Glutamatergic neuron (in vitro differentiated cells): Measurements from ENCODE around the gene TPRN. TPM values are rescaled to one million over a fixed set of nuclear protein-coding genes. Genes with fewer than 3 reads are reported as not detected.

ENCODE experiments used
- DNase-seq: peaks from one replicate; pipeline ENCODE4 v3.0.0; 2022
- H3K27ac Mint-ChIP-seq: one replicate; pipeline ENCODE4 v1.8.0; 2020; ENCODE audit warnings: mild to moderate bottlenecking, mixed read lengths, inconsistent platforms; ENCODE audit not compliant: unreplicated experiment
- H3K27me3 Mint-ChIP-seq: one replicate; pipeline ENCODE4 v1.8.0; 2020; ENCODE audit warnings: mild to moderate bottlenecking, moderate library complexity, mixed read lengths, inconsistent platforms; ENCODE audit not compliant: unreplicated experiment
- H3K36me3 Mint-ChIP-seq: one replicate; pipeline ENCODE4 v1.8.0; 2020; ENCODE audit warnings: mild to moderate bottlenecking, mixed read lengths, inconsistent platforms; ENCODE audit not compliant: unreplicated experiment
- H3K4me1 Mint-ChIP-seq: one replicate; pipeline ENCODE4 v1.8.0; 2020; ENCODE audit warnings: mild to moderate bottlenecking, low read depth, mixed read lengths, inconsistent platforms; ENCODE audit not compliant: unreplicated experiment
- H3K4me3 Mint-ChIP-seq: one replicate; pipeline ENCODE4 v1.8.0; 2020; ENCODE audit warnings: mild to moderate bottlenecking, mixed read lengths, inconsistent platforms; ENCODE audit not compliant: unreplicated experiment
- H3K9me3 Mint-ChIP-seq: one replicate; pipeline ENCODE4 v1.8.0; 2020; ENCODE audit warnings: mild to moderate bottlenecking, moderate library complexity, mixed read lengths, inconsistent platforms; ENCODE audit not compliant: unreplicated experiment
- CTCF ChIP-seq: fragments of 200-600 bp; sonication (generic); IDR thresholded peaks from one replicate; pipeline ENCODE4 v1.5.0; 2021; ENCODE audit not compliant: partially characterized antibody, unreplicated experiment
- total RNA-seq: library from RNA; stranded (reverse); fragmentation: NEBNext Ultra II Directional; extraction: Animal tissue kit (Norgen Biotek cat#: 25700); gene quantifications from one replicate; pipeline ENCODE4 v1.2.1, GENCODE V29; 2021; ENCODE audit not compliant: unreplicated experiment

The TPRN gene
- total RNA-seq, 1 donor from 2014 or later = 9.6 TPM

DNA sequence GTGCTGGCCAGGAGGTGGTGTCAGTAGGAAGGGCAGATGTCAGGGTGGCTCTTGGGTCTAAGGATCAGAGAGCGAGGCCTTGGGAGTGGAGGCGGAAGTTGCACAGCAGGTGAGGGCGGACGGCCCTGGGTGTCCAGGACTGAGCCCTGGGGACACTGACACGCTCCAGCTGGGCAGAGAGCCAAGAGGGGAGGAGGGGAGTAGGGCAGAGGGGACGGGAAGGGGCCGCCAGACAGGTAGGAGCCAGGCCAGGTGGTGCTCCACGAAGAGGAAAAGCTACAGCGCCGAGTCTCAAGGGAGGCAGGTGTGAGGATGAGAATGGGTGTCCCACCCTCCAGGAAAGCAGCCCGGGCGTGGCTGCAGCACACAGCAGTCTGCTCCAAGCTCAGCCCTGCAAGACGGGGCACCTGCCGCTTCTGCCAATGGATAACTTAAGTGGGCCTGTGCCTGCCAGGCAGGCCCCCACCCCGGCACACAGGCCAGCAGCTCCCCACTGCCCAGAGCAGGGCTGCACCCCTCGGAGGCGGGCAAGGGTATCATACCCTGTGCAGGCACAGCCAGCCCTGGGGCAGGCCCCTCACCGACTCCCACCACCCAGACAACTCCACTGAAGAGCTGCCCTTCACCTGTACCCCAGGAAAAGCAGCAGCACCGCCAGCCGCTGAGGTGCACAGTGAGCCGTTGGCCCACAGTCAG, 4.9 kb downstream of the TPRN start:
- no peak for TF ChIP-seq CTCF
- no peak overlapping the region for H3K27ac Mint-ChIP-seq
- DNase-seq = no peak

GRCh38 chr9:137194909-137195308, 5.6 kb downstream of the TPRN start:
- H3K4me3 Mint-ChIP-seq = no peak overlapping the region
- no peak for DNase-seq
- H3K27me3 Mint-ChIP-seq = peaks cover 2% of the 10 kb centered on the region
- no peaks in the 10 kb centered on the region for H3K9me3 Mint-ChIP-seq
- H3K27ac Mint-ChIP-seq = no peak overlapping the region
- no peaks in the 10 kb centered on the region for H3K36me3 Mint-ChIP-seq
- no peaks in the 10 kb centered on the region for H3K4me1 Mint-ChIP-seq
- TF ChIP-seq CTCF = no peak

More for the DNA sequence above, 4.9 kb downstream of the TPRN start:
- H3K27me3 Mint-ChIP-seq = peaks cover 2% of the 10 kb centered on the region
- no peak overlapping the region for H3K4me3 Mint-ChIP-seq
- H3K9me3 Mint-ChIP-seq = no peaks in the 10 kb centered on the region
- no peaks in the 10 kb centered on the region for H3K36me3 Mint-ChIP-seq
- no peaks in the 10 kb centered on the region for H3K4me1 Mint-ChIP-seq

- no peak for DNase-seq
- no peaks in the 10 kb centered on the region for H3K36me3 Mint-ChIP-seq
- no peak overlapping the region for H3K4me3 Mint-ChIP-seq
- peaks cover 2% of the 10 kb centered on the region for H3K4me1 Mint-ChIP-seq
- TF ChIP-seq CTCF = no peak
- H3K27me3 Mint-ChIP-seq = peaks cover 2% of the 10 kb centered on the region
- peaks cover under 1% of the 10 kb centered on the region for H3K9me3 Mint-ChIP-seq
- no peak overlapping the region for H3K27ac Mint-ChIP-seq
Observed at GRCh38 chr9:137194388-137194787, 6.2 kb downstream of the TPRN start.

GRCh38 chr9:137193771-137194170, 6.8 kb downstream of the TPRN start:
- Mint-ChIP-seq H3K9me3 (peaks cover 2% of the 10 kb centered on the region), H3K4me3 (no peak overlapping the region), H3K4me1 (peaks cover 2% of the 10 kb centered on the region), H3K27me3 (peaks cover 2% of the 10 kb centered on the region), H3K36me3 (no peaks in the 10 kb centered on the region), H3K27ac (no peak overlapping the region)
- no peak for DNase-seq
- TF ChIP-seq CTCF = no peak

DNA sequence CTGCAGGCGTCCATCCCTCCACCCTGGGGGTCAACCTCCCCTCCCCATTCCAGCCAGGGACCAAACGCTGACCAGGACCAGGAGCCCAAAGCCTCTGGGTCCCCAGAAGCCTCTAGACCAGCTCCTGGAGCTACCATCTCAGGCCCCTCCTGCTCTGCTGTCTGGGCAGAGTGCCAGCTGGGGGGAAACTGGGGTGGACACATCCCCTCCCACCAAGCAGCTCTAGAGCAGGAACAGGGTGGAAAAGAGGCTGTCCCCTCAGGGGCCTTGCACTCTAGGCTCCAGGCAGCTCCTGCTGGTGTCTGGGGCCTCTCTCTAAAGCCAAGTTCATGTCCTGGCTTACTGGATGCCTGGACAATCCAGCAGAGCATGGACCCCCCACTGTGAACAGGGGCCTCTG, 7.7 kb downstream of the TPRN start:
- no peaks in the 10 kb centered on the region for H3K36me3 Mint-ChIP-seq
- no peak for TF ChIP-seq CTCF
- no peak overlapping the region for H3K27ac Mint-ChIP-seq
- H3K27me3 Mint-ChIP-seq = peaks cover 2% of the 10 kb centered on the region
- peaks cover 3% of the 10 kb centered on the region for H3K9me3 Mint-ChIP-seq
- DNase-seq = no peak
- H3K4me1 Mint-ChIP-seq = peaks cover 2% of the 10 kb centered on the region
- H3K4me3 Mint-ChIP-seq = no peak overlapping the region
